NT2/D1 (cell line): ENCODE data around the gene STK32B.

ENCODE experiments used
- DNase-seq: peaks from one replicate; pipeline ENCODE4 v3.0.0-alpha.2; 2011; ENCODE audit warnings: low read depth, low spot score
- H3K27me3 ChIP-seq: 2 replicates; pipeline ENCODE4 v1.6.0; 2011; ENCODE audit warnings: mild to moderate bottlenecking; ENCODE audit not compliant: insufficient read length, insufficient read depth
- H3K36me3 ChIP-seq: 2 replicates; pipeline ENCODE4 v1.6.1; 2011; ENCODE audit warnings: mild to moderate bottlenecking, low read length, mixed read lengths; ENCODE audit not compliant: insufficient read depth, insufficient read length
- H3K4me1 ChIP-seq: 2 replicates; pipeline ENCODE4 v1.5.1; 2011; ENCODE audit not compliant: insufficient read depth, insufficient read length
- H3K4me3 ChIP-seq: 2 replicates; pipeline ENCODE4 v1.5.1; 2011; ENCODE audit warnings: low read depth; ENCODE audit not compliant: insufficient read length
- H3K9ac ChIP-seq: 2 replicates; pipeline ENCODE4 v1.6.0; 2011; ENCODE audit warnings: low read depth; ENCODE audit not compliant: insufficient read length
- H3K9me3 ChIP-seq: 2 replicates; pipeline ENCODE4 v1.5.1; 2011; ENCODE audit warnings: mild to moderate bottlenecking, low read length; ENCODE audit not compliant: insufficient read depth
- SUZ12 ChIP-seq: IDR thresholded peaks from 2 replicates; pipeline ENCODE4 v1.6.1; 2011; ENCODE audit not compliant: insufficient read length, insufficient read depth; ENCODE audit errors: extremely low read depth
- YY1 ChIP-seq: IDR thresholded peaks from 2 replicates; pipeline ENCODE4 v1.6.1; 2011; ENCODE audit not compliant: insufficient read length, insufficient read depth
- ZNF274 ChIP-seq: IDR thresholded peaks from 2 replicates; pipeline ENCODE4 v1.6.1; 2011; ENCODE audit warnings: mild to moderate bottlenecking, low read depth, low read length

Gene STK32B

GRCh38 chr4:5465529-5465928, 414.2 kb downstream of the STK32B start:
- H3K36me3 ChIP-seq, result no peaks in the 10 kb centered on the region
- no peak for TF ChIP-seq YY1
- no peak for TF ChIP-seq ZNF274
- TF ChIP-seq SUZ12, result no peak
- no peaks in the 10 kb centered on the region for H3K27me3 ChIP-seq
- no peak overlapping the region for H3K9ac ChIP-seq
- no peak for DNase-seq
- H3K9me3 ChIP-seq, result no peaks in the 10 kb centered on the region
- no peak overlapping the region for H3K4me3 ChIP-seq
- peaks cover 17% of the 10 kb centered on the region for H3K4me1 ChIP-seq

GRCh38 chr4:5465956-5466355, 414.7 kb downstream of the STK32B start:
- Histone ChIP-seq H3K36me3 (no peaks in the 10 kb centered on the region), H3K27me3 (no peaks in the 10 kb centered on the region), H3K9me3 (no peaks in the 10 kb centered on the region), H3K4me1 (peaks cover 14% of the 10 kb centered on the region), H3K4me3 (no peak overlapping the region), H3K9ac (no peak overlapping the region)
- no peak for DNase-seq
- TF ChIP-seq YY1 (no peak), SUZ12 (no peak), ZNF274 (no peak)

GRCh38 chr4:5467111-5467510, 415.8 kb downstream of the STK32B start:
- Histone ChIP-seq H3K9ac (no peak overlapping the region), H3K4me1 (peaks cover 10% of the 10 kb centered on the region), H3K36me3 (no peaks in the 10 kb centered on the region), H3K4me3 (no peak overlapping the region), H3K27me3 (no peaks in the 10 kb centered on the region), H3K9me3 (no peaks in the 10 kb centered on the region)
- no peak for TF ChIP-seq YY1
- TF ChIP-seq SUZ12, result no peak
- no peak for TF ChIP-seq ZNF274
- DNase-seq, result no peak

- no peak for TF ChIP-seq ZNF274
- TF ChIP-seq YY1, result no peak
- TF ChIP-seq SUZ12, result no peak
- H3K27me3 ChIP-seq, result no peaks in the 10 kb centered on the region
- no peak for DNase-seq
- no peaks in the 10 kb centered on the region for H3K9me3 ChIP-seq
- H3K4me1 ChIP-seq, result no peaks in the 10 kb centered on the region
- H3K36me3 ChIP-seq, result no peaks in the 10 kb centered on the region
- no peak overlapping the region for H3K4me3 ChIP-seq
- no peak overlapping the region for H3K9ac ChIP-seq
These were observed 418.0 kb downstream of the STK32B start for GRCh38 chr4:5469151-5469775.

GRCh38 chr4:5469861-5470260, 418.6 kb downstream of the STK32B start:
- Histone ChIP-seq H3K27me3 (no peaks in the 10 kb centered on the region), H3K4me3 (no peak overlapping the region), H3K4me1 (no peaks in the 10 kb centered on the region), H3K36me3 (no peaks in the 10 kb centered on the region), H3K9ac (no peak overlapping the region), H3K9me3 (no peaks in the 10 kb centered on the region)
- TF ChIP-seq ZNF274, result no peak
- TF ChIP-seq YY1, result no peak
- TF ChIP-seq SUZ12, result no peak
- no peak for DNase-seq

- H3K9me3 ChIP-seq, result no peaks in the 10 kb centered on the region
- no peaks in the 10 kb centered on the region for H3K27me3 ChIP-seq
- no peak overlapping the region for H3K4me3 ChIP-seq
- H3K4me1 ChIP-seq, result no peaks in the 10 kb centered on the region
- DNase-seq, result no peak
- H3K9ac ChIP-seq, result no peak overlapping the region
- TF ChIP-seq SUZ12 (no peak), ZNF274 (no peak), YY1 (no peak)
- H3K36me3 ChIP-seq, result no peaks in the 10 kb centered on the region
These were observed 419.3 kb downstream of the STK32B start for GRCh38 chr4:5470318-5471198.

- Histone ChIP-seq H3K4me3 (no peak overlapping the region), H3K27me3 (no peaks in the 10 kb centered on the region), H3K9me3 (no peaks in the 10 kb centered on the region), H3K4me1 (no peaks in the 10 kb centered on the region), H3K9ac (no peak overlapping the region), H3K36me3 (no peaks in the 10 kb centered on the region)
- no peak for TF ChIP-seq SUZ12
- no peak for TF ChIP-seq ZNF274
- no peak for TF ChIP-seq YY1
- DNase-seq, result no peak
These were observed 419.9 kb downstream of the STK32B start for GRCh38 chr4:5471206-5471605.
